HL-60 (cell line): Measurements from ENCODE around the gene RELN.

Source experiments
- CTCF ChIP-seq: IDR thresholded peaks from one replicate; pipeline ENCODE4 v1.5.1; 2011; ENCODE audit warnings: low read length, control low read depth, inconsistent platforms; ENCODE audit not compliant: insufficient read depth
- GABPA ChIP-seq: IDR thresholded peaks from 2 replicates; pipeline ENCODE4 v1.6.1; 2012; ENCODE audit warnings: low read depth
- POLR2AphosphoS5 ChIP-seq: IDR thresholded peaks from 2 replicates; pipeline ENCODE4 v1.6.1; 2012; ENCODE audit warnings: low read depth
- SPI1 ChIP-seq: IDR thresholded peaks from 2 replicates; pipeline ENCODE4 v1.6.1; 2012; ENCODE audit warnings: low read depth, mild to moderate bottlenecking, borderline replicate concordance
- TF ChIP-seq, protein P1 (sequence below): IDR thresholded peaks from 2 replicates; pipeline ENCODE4 v1.6.1; 2012; ENCODE audit warnings: low read depth; ENCODE audit not compliant: insufficient replicate concordance

DNA sequence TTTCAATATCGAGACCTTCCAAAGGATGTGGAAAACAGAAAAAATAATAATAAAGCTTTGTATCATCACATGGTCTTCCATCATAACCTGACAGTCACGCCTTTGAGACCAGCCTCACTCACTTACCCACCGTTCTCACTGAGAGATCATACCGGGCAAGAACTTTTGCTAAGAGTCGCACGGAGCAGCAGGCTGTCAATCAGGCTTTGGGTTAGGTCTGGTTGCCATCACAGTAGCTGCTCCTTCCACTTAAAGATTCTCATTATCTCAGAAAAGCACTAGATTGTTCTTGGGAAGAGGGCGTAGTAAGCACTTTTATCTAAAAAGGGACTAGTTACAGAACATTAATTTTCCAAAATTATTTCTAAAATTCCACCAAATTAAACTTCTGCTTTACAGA lies 2.0 kb downstream of the RELN start:
- TF ChIP-seq CTCF, result no peak
- no peak for TF ChIP-seq GABPA
- TF ChIP-seq, protein P1, sequence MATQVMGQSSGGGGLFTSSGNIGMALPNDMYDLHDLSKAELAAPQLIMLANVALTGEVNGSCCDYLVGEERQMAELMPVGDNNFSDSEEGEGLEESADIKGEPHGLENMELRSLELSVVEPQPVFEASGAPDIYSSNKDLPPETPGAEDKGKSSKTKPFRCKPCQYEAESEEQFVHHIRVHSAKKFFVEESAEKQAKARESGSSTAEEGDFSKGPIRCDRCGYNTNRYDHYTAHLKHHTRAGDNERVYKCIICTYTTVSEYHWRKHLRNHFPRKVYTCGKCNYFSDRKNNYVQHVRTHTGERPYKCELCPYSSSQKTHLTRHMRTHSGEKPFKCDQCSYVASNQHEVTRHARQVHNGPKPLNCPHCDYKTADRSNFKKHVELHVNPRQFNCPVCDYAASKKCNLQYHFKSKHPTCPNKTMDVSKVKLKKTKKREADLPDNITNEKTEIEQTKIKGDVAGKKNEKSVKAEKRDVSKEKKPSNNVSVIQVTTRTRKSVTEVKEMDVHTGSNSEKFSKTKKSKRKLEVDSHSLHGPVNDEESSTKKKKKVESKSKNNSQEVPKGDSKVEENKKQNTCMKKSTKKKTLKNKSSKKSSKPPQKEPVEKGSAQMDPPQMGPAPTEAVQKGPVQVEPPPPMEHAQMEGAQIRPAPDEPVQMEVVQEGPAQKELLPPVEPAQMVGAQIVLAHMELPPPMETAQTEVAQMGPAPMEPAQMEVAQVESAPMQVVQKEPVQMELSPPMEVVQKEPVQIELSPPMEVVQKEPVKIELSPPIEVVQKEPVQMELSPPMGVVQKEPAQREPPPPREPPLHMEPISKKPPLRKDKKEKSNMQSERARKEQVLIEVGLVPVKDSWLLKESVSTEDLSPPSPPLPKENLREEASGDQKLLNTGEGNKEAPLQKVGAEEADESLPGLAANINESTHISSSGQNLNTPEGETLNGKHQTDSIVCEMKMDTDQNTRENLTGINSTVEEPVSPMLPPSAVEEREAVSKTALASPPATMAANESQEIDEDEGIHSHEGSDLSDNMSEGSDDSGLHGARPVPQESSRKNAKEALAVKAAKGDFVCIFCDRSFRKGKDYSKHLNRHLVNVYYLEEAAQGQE, result no peak
- TF ChIP-seq POLR2AphosphoS5, result no peak
- TF ChIP-seq SPI1, result no peak
